ENCODE results near the gene LRRC36. TPM values are rescaled to one million over a fixed set of nuclear protein-coding genes. Genes with fewer than 3 reads are reported as not detected.
A peak's percentile ranks its signal among the peaks of the same experiment; 100 is the strongest.

The LRRC36 gene
- total and polyA plus RNA-seq, 9 of the 15 experiments (the other 6 are each of a cell fraction or from before 2014, with no cell fraction given), result 0.09 to 0.40 (median 0.17) TPM; not detected in 1

GRCh38 chr16:67428146-67428731, 101.6 kb downstream of the LRRC36 start (continued):
- peak; percentile 58; the same call in 1 of the 2 replicates for TF ChIP-seq HMBOX1 (IDR thresholded peaks at IDR 0.05)
- no peak for TF ChIP-seq OTX1 (CRISPR knock-in tag; IDR thresholded peaks at IDR 0.05)
- TF ChIP-seq ARID2 (IDR thresholded peaks at IDR 0.05), result peak; percentile 76
- TF ChIP-seq RAD21 (CRISPR knock-in tag; conservative IDR thresholded peaks at IDR 0.05 in 1 of 2, IDR thresholded peaks at IDR 0.05 in 1 of 2), result peak; percentile 51 to 86; a peak in 3 of 4 replicates
- TF ChIP-seq LEF1 (IDR thresholded peaks at IDR 0.05), result no peak

- no peaks in the 10 kb centered on the region for H3K9me3 ChIP-seq (replicated peaks; ENCODE audit: control insufficient read depth, insufficient read depth, low read depth, low read length)
- no TSS peak for BruUV-seq (replicated peaks)
- H3K4me2 ChIP-seq (ENCODE audit: insufficient read depth, low read length), result no peak overlapping the region
- no peaks in the 10 kb centered on the region for H3K79me2 ChIP-seq (ENCODE audit: control insufficient read depth, insufficient read depth, low read length)
- intact Hi-C loops (cut with micrococcal nuclease), result loop anchor here (2.0 to 10.0 kb wide), 3 partner anchors 18 to 86 kb away; no protein-coding TSS in a partner anchor
- WGBS (ENCODE audit: insufficient coverage, low coverage, missing lambda C conversion rate), result 42% methylated on average over 3 of the region's 3 CpGs
- DNase-seq (ENCODE audit: extremely low read depth in 1 of 4, low spot score in 3 of 4), result no peak
- peak; percentile 26 for FAIRE-seq
- ChIA-PET CTCF (ENCODE audit: low intra/inter-chr PET ratio) (interaction anchor here (0.8 kb wide), 1 partner anchor 37 kb away, joined by 4 read pairs; no protein-coding TSS in a partner anchor), POLR2A (interaction anchor here (0.8 to 3.0 kb wide), 3 partner anchors 11 to 41 kb away, joined by 3 to 12 read pairs (median 4); no protein-coding TSS in a partner anchor)
- no peak overlapping the region for H3K4me3 ChIP-seq
- TF ChIP-seq ZNF785 (CRISPR knock-in tag; IDR thresholded peaks at IDR 0.05) (no peak), ESRRA (IDR thresholded peaks at IDR 0.05; ENCODE audit: borderline replicate concordance, low read depth) (0 out of 2 replicates have a peak, but pooled peaks have one; percentile 48)
- peaks cover 6 to 25% of the 10 kb centered on the region in 2 experiments; a peak in 4 of 5 replicates for H3K4me1 ChIP-seq (replicated peaks in 1 of 2; ENCODE audit: control insufficient read depth in 2 of 2, insufficient read depth in 2 of 2, low read length in 2 of 2)
- peaks cover 13% of the 10 kb centered on the region; the same call in 1 of the 2 replicates for H4K20me1 ChIP-seq (replicated peaks; ENCODE audit: control insufficient read depth, insufficient read depth, low read length)
- no peak overlapping the region for H2AFZ ChIP-seq (ENCODE audit: low read depth, low read length)
- no peak overlapping the region for H3K27ac ChIP-seq (ENCODE audit: extremely low read depth, low read depth, low read length)
- ATAC-seq, result no peak
- H3K36me3 ChIP-seq (ENCODE audit: control insufficient read depth, insufficient read depth, low read length), result no peaks in the 10 kb centered on the region
- peaks cover 3% of the 10 kb centered on the region for H3K9me1 ChIP-seq (ENCODE audit: control insufficient read depth, insufficient read depth, low read length)
- in situ Hi-C loops (cut with MboI), result no loop called here
- H3K27me3 ChIP-seq (ENCODE audit: control insufficient read depth in 2 of 2, insufficient read depth in 2 of 2, low read length in 2 of 2), result peaks cover 0 to 11% of the 10 kb centered on the region in 2 experiments; a peak in 1 of 5 replicates
- peak overlapping the region in 1 of 2 experiments; percentile 65; a peak in 1 of 4 replicates for H3K9ac ChIP-seq (ENCODE audit: insufficient read depth in 1 of 2, low read depth in 2 of 2, low read length in 2 of 2)
Measured at GRCh38 chr16:67429053-67429798, 102.6 kb downstream of the LRRC36 start.

Measured in K562 (cell line).